ENCODE measurements around the gene SNX11. TPM values are rescaled to one million over a fixed set of nuclear protein-coding genes. Genes with fewer than 3 reads are reported as not detected.
A peak's percentile ranks its signal among the peaks of the same experiment; 100 is the strongest.

SNX11 gene
- total RNA-seq, 1 donor from 2014 or later, result 44.0 TPM

DNA sequence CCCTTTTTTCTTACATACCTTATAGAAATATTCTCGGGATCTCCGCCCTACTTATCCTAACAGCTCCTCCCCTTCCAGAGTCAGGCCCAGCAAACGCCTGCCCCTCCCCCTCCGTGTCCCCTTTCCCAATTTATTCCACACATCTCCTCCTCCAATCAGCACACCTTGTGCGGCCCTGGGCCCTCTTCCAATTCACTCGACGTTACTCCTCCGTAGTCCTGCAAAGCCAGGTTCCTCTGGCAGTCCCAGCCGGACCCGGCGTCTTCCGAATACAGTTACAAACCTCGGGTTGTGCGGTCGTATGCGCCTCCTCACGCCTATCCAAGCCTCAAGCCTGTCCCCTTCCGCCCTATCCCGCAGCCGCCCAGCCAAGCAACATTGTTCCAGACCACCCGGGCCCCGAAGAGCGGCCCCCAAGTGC lies 7.0 kb upstream of the SNX11 start:
- H3K4me3 Mint-ChIP-seq (ENCODE audit: unreplicated experiment), result peak overlapping the region; percentile 93
- peaks cover 8% of the 10 kb centered on the region for H3K27me3 Mint-ChIP-seq (ENCODE audit: unreplicated experiment)
- DNase-seq, result peak; percentile 71
- peaks cover 9% of the 10 kb centered on the region for H3K4me1 Mint-ChIP-seq (ENCODE audit: low read depth, unreplicated experiment)
- H3K9me3 Mint-ChIP-seq (ENCODE audit: unreplicated experiment), result peaks cover 8% of the 10 kb centered on the region
- H3K36me3 Mint-ChIP-seq (ENCODE audit: unreplicated experiment), result no peaks in the 10 kb centered on the region
- H3K27ac Mint-ChIP-seq (ENCODE audit: unreplicated experiment), result peak overlapping the region; percentile 67
- TF ChIP-seq, protein P1, sequence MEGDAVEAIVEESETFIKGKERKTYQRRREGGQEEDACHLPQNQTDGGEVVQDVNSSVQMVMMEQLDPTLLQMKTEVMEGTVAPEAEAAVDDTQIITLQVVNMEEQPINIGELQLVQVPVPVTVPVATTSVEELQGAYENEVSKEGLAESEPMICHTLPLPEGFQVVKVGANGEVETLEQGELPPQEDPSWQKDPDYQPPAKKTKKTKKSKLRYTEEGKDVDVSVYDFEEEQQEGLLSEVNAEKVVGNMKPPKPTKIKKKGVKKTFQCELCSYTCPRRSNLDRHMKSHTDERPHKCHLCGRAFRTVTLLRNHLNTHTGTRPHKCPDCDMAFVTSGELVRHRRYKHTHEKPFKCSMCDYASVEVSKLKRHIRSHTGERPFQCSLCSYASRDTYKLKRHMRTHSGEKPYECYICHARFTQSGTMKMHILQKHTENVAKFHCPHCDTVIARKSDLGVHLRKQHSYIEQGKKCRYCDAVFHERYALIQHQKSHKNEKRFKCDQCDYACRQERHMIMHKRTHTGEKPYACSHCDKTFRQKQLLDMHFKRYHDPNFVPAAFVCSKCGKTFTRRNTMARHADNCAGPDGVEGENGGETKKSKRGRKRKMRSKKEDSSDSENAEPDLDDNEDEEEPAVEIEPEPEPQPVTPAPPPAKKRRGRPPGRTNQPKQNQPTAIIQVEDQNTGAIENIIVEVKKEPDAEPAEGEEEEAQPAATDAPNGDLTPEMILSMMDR (IDR thresholded peaks at IDR 0.05; ENCODE audit: partially characterized antibody, unreplicated experiment), result no peak

- DNase-seq, result peak; percentile 96
- Mint-ChIP-seq H3K36me3 (ENCODE audit: unreplicated experiment) (no peaks in the 10 kb centered on the region), H3K9me3 (ENCODE audit: unreplicated experiment) (peaks cover 8% of the 10 kb centered on the region), H3K27ac (ENCODE audit: unreplicated experiment) (peak within 1 kb of the TSS; percentile 67), H3K27me3 (ENCODE audit: unreplicated experiment) (peaks cover 8% of the 10 kb centered on the region), H3K4me1 (ENCODE audit: low read depth, unreplicated experiment) (peaks cover 9% of the 10 kb centered on the region), H3K4me3 (ENCODE audit: unreplicated experiment) (peak within 1 kb of the TSS; percentile 93)
- TF ChIP-seq, protein P1 (IDR thresholded peaks at IDR 0.05; ENCODE audit: partially characterized antibody, unreplicated experiment), result no peak
Measured at GRCh38 chr17:48101012-48101720, 6.4 kb upstream of the SNX11 start, which contains the start of gene CBX1. CBX1 (minus strand) TSS chr17:48101478; CDS start chr17:48077004, 24,474 bp downstream.

DNA sequence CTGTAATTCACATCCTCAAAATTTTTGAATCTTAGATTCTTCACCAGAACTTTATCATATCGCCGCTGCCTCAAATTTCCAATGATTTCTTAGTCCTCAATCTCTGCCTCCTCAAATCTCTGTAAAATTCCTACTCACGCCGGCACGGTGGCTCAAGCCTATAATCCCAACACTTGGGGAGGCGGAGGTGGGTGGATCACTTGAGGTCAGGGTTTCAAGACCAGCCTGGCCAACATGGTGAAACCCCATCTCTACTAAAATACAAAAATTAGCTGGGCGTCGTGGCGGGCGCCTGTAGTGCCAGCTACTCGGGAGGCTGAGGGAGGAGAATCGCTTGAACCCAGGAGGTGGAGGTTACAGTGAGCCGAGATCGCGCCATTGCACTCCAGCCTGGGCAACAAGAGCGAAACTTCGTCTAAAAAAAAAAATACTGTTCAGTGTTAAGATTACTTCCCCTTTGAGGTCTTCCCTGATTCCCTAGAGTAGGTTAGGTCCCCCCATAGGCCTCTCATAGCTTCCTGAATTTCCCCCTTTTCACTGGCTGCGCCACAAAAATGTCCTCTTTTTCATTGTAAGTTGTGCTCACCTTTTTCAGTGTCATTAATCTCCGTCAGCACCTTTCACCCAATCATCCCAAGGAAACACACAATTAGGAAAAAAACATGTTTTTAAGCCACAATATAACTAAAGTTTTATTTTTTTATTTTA lies 5.4 kb upstream of the SNX11 start:
- Mint-ChIP-seq H3K27me3 (ENCODE audit: unreplicated experiment) (peaks cover 8% of the 10 kb centered on the region), H3K27ac (ENCODE audit: unreplicated experiment) (peak overlapping the region; percentile 48), H3K4me1 (ENCODE audit: low read depth, unreplicated experiment) (peaks cover 9% of the 10 kb centered on the region), H3K36me3 (ENCODE audit: unreplicated experiment) (no peaks in the 10 kb centered on the region), H3K4me3 (ENCODE audit: unreplicated experiment) (peak overlapping the region; percentile 89), H3K9me3 (ENCODE audit: unreplicated experiment) (peaks cover 8% of the 10 kb centered on the region)
- no peak for DNase-seq
- TF ChIP-seq, protein P1 (IDR thresholded peaks at IDR 0.05; ENCODE audit: partially characterized antibody, unreplicated experiment), result no peak

GRCh38 chr17:48102798-48103715 lies 4.5 kb upstream of the SNX11 start:
- DNase-seq, result no peak
- TF ChIP-seq, protein P1 (IDR thresholded peaks at IDR 0.05; ENCODE audit: partially characterized antibody, unreplicated experiment), result no peak
- Mint-ChIP-seq H3K27ac (ENCODE audit: unreplicated experiment) (no peak overlapping the region), H3K4me3 (ENCODE audit: unreplicated experiment) (peak overlapping the region; percentile 42), H3K4me1 (ENCODE audit: low read depth, unreplicated experiment) (peaks cover 9% of the 10 kb centered on the region), H3K36me3 (ENCODE audit: unreplicated experiment) (no peaks in the 10 kb centered on the region), H3K27me3 (ENCODE audit: unreplicated experiment) (peaks cover 8% of the 10 kb centered on the region), H3K9me3 (ENCODE audit: unreplicated experiment) (peaks cover 8% of the 10 kb centered on the region)
